ENCODE results near the gene DYSF. TPM values are rescaled to one million over a fixed set of nuclear protein-coding genes. Genes with fewer than 3 reads are reported as not detected.
A peak's percentile ranks its signal among the peaks of the same experiment; 100 is the strongest.
"Not testable (repeated sequence)": the region's sequence is repeated elsewhere in the genome, so short reads cannot be mapped to it uniquely, and the experiment has no call there.

The DYSF gene
- total RNA-seq, 1 experiment from 2014 or later: 3.7 TPM

DNA sequence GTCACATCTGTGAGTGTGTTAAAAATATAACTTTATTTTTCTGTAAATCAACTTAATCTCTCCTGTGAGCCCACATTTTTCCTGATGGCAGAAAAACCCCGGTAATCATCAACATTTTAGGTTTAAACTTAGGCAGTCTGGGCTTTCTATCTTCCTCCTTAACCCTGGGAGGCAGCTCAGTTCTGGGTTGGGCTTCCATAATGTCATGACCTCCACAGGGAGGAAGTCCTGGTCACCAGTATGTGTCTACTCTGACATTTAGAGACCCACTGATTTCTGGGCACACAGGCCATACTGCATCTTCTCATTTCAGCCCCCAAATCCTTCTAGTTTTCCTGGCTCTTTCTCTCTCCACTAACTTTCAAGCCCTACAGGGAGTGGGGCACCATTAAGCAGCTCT, 181.2 kb downstream of the DYSF start:
- no peak for DNase-seq (ENCODE audit: low read depth)

GRCh38 chr2:71635798-71636197, 182.4 kb downstream of the DYSF start:
- DNase-seq (ENCODE audit: low read depth): no peak

GRCh38 chr2:71637168-71637567, 183.8 kb downstream of the DYSF start:
- DNase-seq (ENCODE audit: low read depth): no peak

DNA sequence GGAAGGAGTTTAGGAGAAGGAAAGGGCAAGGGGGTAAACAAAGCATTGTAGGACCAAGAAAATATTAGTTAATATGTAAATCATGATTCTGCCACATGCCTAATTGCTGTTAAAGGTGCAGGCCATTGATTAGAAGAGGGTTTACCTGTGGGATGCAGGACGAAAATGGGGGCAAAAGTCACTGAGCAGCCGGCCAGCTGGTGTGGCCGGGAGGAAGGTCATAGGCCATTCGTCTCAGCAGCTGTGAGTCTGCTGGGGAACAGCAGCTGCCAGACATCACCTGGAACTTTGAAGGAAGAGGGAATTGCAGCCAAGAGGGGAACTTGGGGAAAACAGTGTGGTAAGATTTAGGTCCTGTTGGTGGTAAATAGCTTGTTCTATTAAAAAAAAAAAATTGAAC, 184.4 kb downstream of the DYSF start:
- no peak for DNase-seq (ENCODE audit: low read depth)

DNA sequence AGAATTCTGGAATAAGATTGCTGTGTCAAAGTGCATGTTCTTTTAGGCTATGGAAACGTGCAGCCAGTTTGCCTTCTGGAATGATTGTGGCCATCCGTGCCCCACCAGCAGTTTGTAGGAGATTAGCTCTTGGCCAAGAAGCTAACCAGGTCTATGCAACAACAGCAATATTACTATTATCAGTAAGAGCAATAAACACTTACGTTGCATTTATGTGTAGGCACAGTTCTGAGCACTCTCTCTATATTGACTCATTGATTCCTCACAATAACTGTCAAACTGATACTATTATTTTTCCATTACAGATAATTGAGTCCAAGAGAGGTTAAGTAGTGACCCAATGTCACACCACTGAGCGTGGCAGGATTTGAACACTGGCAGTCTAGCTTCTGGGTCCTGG, 186.4 kb downstream of the DYSF start:
- DNase-seq (ENCODE audit: low read depth): no peak

GRCh38 chr2:71640489-71640888, 187.1 kb downstream of the DYSF start:
- DNase-seq (ENCODE audit: low read depth): no peak

DNA sequence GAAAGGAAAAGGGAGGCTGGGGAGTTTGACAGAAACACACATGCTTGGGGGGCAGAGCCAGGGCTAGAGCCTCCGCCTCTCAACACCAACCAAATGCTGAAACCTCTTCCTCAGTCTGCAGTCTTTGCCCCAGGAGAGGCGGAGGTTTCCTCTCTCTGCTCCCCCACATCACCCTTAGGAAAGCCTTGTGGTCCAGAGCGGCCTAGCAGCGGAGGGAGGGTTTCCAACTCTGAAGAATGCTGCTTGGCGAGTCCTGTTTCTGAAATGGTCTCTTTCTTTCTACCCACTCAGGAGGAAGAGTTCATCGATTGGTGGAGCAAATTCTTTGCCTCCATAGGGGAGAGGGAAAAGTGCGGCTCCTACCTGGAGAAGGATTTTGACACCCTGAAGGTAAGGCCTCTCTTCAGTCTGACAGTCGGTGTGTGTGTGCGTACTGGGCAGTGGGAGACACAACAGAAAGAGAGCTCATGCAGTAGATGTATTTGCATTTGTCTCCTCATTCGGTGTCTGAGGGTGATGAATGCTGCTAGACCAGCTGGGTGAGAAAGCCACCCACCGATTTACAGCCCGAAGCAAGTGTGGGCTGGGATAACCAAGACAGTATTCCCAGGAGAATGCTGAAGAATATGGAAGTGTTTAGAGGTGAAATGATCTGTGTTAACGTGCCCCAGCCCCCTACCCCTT, 190.5 kb downstream of the DYSF start:
- DNase-seq (ENCODE audit: low read depth): no peak

DNA sequence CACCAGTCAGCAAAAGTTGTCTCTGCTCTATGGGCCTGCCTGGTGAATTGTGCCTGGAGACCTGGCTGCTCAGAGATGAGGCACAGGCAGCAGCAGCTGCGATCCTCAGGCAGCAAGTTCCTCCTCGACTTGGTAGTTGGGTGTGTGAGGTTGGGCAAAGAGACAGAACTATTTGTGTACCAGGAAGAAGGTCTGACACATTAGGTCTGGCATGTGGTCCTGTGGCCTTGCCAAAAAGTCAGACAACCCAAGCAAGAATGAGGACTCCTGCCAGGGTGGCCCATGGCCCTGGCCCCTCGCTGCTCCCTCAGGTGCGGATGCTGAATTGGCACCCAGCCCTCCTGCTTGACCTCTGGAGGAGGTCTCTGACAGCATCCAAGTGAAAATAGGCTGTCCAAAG, 192.7 kb downstream of the DYSF start:
- DNase-seq (ENCODE audit: low read depth): peak; percentile 28

GRCh38 chr2:71647356-71647755, 194.0 kb downstream of the DYSF start:
- no peak for DNase-seq (ENCODE audit: low read depth)

DNA sequence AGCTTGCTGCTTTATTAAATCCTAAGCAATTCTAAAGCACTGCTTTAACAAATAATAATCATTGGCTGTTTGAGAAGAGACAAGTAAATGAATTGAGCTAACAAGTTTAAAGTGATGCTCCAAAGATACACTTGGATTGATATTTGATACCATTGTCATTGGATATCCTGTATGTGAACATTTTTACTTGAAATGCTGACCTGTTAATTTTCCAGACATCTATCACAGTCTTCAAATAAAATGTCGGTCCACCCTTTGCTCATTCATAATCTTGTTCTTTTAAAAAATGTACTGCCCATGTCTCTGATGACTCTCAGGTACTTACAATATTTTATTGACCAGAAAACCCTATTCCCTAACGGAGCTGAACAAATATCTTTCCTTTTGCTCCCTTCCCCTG, 202.1 kb downstream of the DYSF start:
- no peak for DNase-seq (ENCODE audit: low read depth)

- DNase-seq (ENCODE audit: low read depth): not testable (repeated sequence)
Observed at GRCh38 chr2:71658256-71658655, 204.9 kb downstream of the DYSF start.

DNA sequence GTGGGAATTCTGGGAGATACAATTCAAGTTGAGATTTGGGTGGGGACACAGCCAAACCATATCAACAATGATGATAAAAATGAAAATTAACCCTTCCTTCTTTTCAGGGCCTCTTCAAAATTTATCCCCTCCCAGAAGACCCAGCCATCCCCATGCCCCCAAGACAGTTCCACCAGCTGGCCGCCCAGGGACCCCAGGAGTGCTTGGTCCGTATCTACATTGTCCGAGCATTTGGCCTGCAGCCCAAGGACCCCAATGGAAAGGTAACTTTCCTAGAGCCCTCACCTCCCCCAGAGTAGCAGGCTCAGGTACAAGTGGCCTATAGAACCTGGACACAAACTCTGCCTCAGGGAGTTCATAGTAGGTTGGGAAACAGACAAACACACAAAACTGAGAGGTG, 205.4 kb downstream of the DYSF start:
- no peak for DNase-seq (ENCODE audit: low read depth)

- DNase-seq (ENCODE audit: low read depth): no peak
Observed at GRCh38 chr2:71659868-71660518, 206.6 kb downstream of the DYSF start.

DNA sequence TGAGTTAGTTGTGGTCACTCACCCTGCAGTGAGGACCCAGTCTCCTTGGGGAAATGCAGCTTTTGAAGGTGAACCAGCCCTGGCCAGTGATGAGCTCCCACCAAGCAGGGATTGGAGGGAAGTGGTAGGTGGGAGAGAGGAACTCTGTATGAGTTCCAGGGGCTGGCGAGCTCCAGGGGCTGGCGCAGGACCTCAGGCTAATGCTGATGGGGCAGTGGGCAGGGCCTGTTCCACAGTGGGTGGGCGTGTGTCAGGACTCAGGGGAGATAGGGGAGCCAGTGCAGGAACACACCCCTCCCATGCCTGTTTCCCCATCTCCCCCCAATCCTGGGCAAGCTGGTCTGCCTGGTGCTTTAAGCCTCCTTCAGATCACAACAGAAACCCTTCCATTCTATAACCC, 208.4 kb downstream of the DYSF start:
- DNase-seq (ENCODE audit: low read depth): no peak

DNA sequence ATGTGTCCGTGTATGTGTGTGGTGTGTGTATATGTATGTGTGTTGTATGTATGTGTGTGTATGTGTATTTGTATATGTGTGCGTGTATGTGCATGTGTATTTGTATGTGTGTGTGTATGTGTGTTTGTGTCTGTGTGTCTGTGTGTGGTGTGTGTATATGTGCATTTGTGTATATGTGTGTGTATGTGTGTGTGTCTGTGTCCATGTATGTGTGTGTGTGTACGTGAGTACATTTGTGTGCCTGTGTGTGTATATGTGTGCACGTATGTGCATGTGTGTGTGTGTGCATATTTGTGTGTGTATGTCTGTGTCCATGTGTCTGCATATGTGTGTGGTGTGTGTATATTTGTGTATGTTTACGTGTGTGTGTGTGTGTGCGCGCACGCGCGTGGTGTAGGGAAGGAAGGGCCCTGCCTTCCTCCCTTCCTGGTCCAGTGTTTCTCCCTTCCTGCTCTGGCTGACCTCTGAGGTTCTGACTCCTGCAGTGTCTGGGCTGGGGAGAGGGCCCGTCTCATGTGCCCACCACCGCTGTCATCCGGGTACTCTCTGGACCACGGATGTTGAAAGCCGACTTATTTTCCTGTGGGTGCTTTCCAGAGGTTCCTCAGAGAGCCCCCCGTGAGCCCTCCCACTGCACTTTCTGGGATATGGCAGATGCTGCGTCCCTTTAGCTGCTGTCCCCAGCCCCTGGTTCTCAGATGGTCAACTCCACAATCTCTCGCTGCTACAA, 209.5 kb downstream of the DYSF start:
- no peak for DNase-seq (ENCODE audit: low read depth)

GRCh38 chr2:71664161-71664560, 210.8 kb downstream of the DYSF start:
- no peak for DNase-seq (ENCODE audit: low read depth)

DNA sequence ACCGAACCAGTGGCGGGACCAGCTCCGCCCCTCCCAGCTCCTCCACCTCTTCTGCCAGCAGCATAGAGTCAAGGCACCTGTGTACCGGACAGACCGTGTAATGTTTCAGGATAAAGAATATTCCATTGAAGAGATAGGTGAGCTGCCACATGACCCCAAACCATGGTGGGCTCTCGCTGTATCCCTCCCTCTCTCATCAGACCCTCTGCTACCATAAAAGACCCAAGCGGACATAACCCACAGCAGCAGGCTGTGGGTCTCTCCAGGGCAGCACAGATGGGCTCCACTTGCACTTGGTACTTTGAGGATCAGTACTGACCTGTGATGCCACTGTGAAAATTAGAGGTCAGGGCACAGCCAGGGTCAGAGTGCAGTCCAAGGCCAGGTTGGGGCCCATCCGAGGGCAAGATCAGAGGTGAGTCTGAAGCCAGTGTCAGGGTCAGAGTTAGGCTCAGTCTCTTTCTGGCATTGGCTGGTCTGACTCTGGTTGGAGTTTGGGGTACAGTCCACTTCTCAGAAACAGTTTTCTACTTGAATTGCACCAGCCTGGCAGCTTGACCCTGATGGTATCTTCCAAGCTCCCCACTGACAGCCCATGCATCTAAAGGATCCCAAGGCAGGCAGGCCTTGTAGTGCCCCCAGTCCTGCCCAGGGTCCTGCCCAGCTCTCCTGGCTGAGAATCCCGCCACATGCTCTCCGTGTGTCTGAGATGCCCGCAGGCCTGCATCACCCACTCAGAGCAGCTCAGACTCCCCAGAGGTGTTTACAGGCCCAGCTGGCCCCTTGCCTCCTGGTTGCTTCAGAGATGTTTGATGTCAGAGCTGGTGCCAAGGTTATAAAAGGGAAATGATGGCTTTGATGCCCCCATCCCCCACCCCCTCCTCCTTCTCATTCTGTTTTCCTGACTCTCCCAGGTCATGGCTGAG, 212.1 kb downstream of the DYSF start:
- no peak for DNase-seq (ENCODE audit: low read depth)

- no peak for DNase-seq (ENCODE audit: low read depth)
Observed at GRCh38 chr2:71666094-71666474, 212.7 kb downstream of the DYSF start.

GRCh38 chr2:71667256-71668182, 214.2 kb downstream of the DYSF start:
- no peak for DNase-seq (ENCODE audit: low read depth)

GRCh38 chr2:71668326-71669057, 215.1 kb downstream of the DYSF start:
- DNase-seq (ENCODE audit: low read depth): no peak
